Measurements from ENCODE around the gene BPI.

- TF ChIP-seq POLR2AphosphoS5 (IDR thresholded peaks at IDR 0.05), result no peak
- TF ChIP-seq EP300 (IDR thresholded peaks at IDR 0.05), result no peak
- TF ChIP-seq CTCF (IDR thresholded peaks at IDR 0.05), result no peak
Observed at GRCh38 chr20:38283236-38283635, 20.7 kb upstream of the BPI start.
